Heart right ventricle (tissue), 16 donors: ENCODE data around the gene HCCS. TPM values are rescaled to one million over a fixed set of nuclear protein-coding genes. Genes with fewer than 3 reads are reported as not detected.

ENCODE experiments used
- ATAC-seq, 8 donors: fragments of 200-7000 bp; cut with Tn5 transposase; one replicate each; pipeline ENCODE4 v1.9.1; 2020; ENCODE audit warnings: mild to moderate bottlenecking in 8 of 8, moderate library complexity in 8 of 8, moderate number of reproducible peaks in 1 of 8
- DNase-seq, 2 donors: peaks; one replicate each; pipeline ENCODE4 v3.0.0-alpha.2; 2020
- H3K27ac ChIP-seq, 10 donors: fragments of 200-600 bp; sonication (generic) in 2 of 10; one replicate each; pipeline versions ENCODE4 v1.5.0 to v1.8.0; 2020 to 2022; ENCODE audit warnings: mild to moderate bottlenecking in 3 of 10
- H3K27me3 ChIP-seq, 7 donors: fragments of 200-600 bp; one replicate each; pipeline ENCODE4 v1.8.0; 2021 to 2022; ENCODE audit warnings: mild to moderate bottlenecking in 2 of 7
- H3K36me3 ChIP-seq, 9 donors: fragments of 200-600 bp; sonication (generic) in 1 of 9; one replicate each; pipeline versions ENCODE4 v1.5.0 to v1.8.0; 2020 to 2022; ENCODE audit warnings: mild to moderate bottlenecking in 2 of 9
- H3K4me1 ChIP-seq, 9 donors: fragments of 200-600 bp; sonication (generic) in 1 of 9; one replicate each; pipeline versions ENCODE4 v1.5.0 to v1.8.0; 2020 to 2022; ENCODE audit warnings: mild to moderate bottlenecking in 4 of 9
- H3K4me3 ChIP-seq, 10 donors: fragments of 200-600 bp; sonication (generic) in 2 of 10; one replicate each; pipeline versions ENCODE4 v1.5.0 to v1.8.0; 2020 to 2022; ENCODE audit warnings: mild to moderate bottlenecking in 7 of 10, moderate library complexity in 2 of 10
- H3K9me3 ChIP-seq, 11 donors: fragments of 200-600 bp in 10 of 11; sonication (generic) in 2 of 11; one replicate each; pipeline versions ENCODE4 v1.5.0 to v1.8.0; 2013 to 2022; ENCODE audit warnings: mild to moderate bottlenecking in 2 of 11, control low read depth in 1 of 11, moderate library complexity in 1 of 11
- WGBS, 2 donors: extraction: QIAGEN DNeasy Blood & Tissue Kit; methylation state at CpG; one replicate each; pipeline ENCODE4 v1.1.7; 2013; ENCODE audit warnings: inconsistent platforms in 1 of 2; 5-methylcytosine and 5-hydroxymethylcytosine counted together
- intact Hi-C, 10 donors: fragments of 100-400 bp; cut with DNase I; formaldehyde crosslinking; loops; one replicate each; pipeline versions ENCODE4 v1.11.1 to v1.14.2; 2022
- polyA plus RNA-seq, 2 donors: library from polyadenylated mRNA; stranded (reverse); fragments of 200-250 nt; gene quantifications; one replicate each; pipeline ENCODE4 v1.2.3, GENCODE V29; 2013
- total RNA-seq, 10 donors: library from RNA; stranded (reverse); fragmentation: NEBNext Ultra II Directional in 3 of 10; extraction: Animal tissue kit (Norgen Biotek cat#: 25700) in 3 of 10; gene quantifications; one replicate each; pipeline versions ENCODE4 v1.2.1 to v1.2.4, GENCODE V29; 2021 to 2023
- TF ChIP-seq, protein P1 (sequence below), 9 donors: fragments of 200-600 bp; sonication (generic) in 2 of 9; IDR thresholded peaks; one replicate each; pipeline versions ENCODE4 v1.5.0 to v1.8.0; 2021 to 2022; ENCODE audit warnings: antibody characterized with exemption in 9 of 9, mild to moderate bottlenecking in 5 of 9, moderate library complexity in 1 of 9
- donor health status: Arrhythmogenic right ventricular cardiomyopathy.
- donor health status: ischemic (EF 13 %, LVEDD 7.1; RV severe dilation, severe dysfunction).
- donor health status: healthy with polysubstance abuse.
- donor health status: DM: no; HTN: yes; CAD: no.
- donor health status: DM: no; HTN: no; CAD: no.
- donor health status: ischemic (EF 25% LVEDD 6.9; RV normal size, moderate dysfunction).
- donor health status: ischemic (EF 25% LVEDD 5.7; RV mildly dilated, moderate dysfunction).
- donor health status: healthy.
- donor health status: DM: yes; HTN: yes; CAD: no.
- donor health status: Ischemic cardiomyopathy.
- donor health status: ischemic (EF 35%, LVEDD 5.7; RV mildly dilated, moderate dysfunction).
- donor health status: nonischemic (EF 11% LVEDD 7.7; RV severe dilation, severe dysfunction).
- donor health status: DM: yes; HTN: yes; CAD: no.
- donor health status: PGD.
- donor health status: ischemic (EF 29% LVEDD 5.4; RV normal size, mild dysfunction).
- donor health status: nonischemic (EF 23%, LVEDD 6.1; RV moderate dilation, normal function).

The HCCS gene
- total and polyA plus RNA-seq, 12 donors: 21.1 to 67.0 (median 59.9) TPM

DNA sequence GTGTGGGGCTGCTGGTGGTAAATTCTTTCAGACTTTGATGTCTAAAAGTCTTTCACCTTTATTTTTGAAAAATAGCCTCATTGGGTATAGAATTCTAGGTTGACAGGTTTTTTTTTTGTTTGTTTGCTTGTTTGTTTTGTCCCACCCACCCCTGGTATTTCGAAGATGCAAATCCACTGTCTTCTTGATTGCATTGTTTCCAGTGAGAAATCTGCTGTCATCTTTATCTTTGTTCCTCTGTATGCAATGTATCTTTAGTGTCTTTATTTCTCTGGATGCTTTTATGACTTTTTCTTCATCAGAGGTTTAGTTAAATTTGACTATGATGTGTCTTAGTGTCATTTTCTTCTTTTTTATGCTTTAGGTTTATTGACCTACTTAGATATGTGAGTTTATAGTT lies 21.3 kb upstream of the HCCS start:
- 97 to 100% methylated on average over 1 of the region's 1 CpG for WGBS, 2 donors
- ATAC-seq (no peak), DNase-seq (no peak)
- Histone ChIP-seq H3K4me3 (no peak overlapping the region), H3K9me3 (peaks cover 0 to 29% (median 8%) of the 10 kb centered on the region in 11 donors), H3K4me1 (no peaks in the 10 kb centered on the region), H3K27me3 (no peaks in the 10 kb centered on the region), H3K36me3 (no peaks in the 10 kb centered on the region), H3K27ac (no peak overlapping the region)
- TF ChIP-seq, protein P1, sequence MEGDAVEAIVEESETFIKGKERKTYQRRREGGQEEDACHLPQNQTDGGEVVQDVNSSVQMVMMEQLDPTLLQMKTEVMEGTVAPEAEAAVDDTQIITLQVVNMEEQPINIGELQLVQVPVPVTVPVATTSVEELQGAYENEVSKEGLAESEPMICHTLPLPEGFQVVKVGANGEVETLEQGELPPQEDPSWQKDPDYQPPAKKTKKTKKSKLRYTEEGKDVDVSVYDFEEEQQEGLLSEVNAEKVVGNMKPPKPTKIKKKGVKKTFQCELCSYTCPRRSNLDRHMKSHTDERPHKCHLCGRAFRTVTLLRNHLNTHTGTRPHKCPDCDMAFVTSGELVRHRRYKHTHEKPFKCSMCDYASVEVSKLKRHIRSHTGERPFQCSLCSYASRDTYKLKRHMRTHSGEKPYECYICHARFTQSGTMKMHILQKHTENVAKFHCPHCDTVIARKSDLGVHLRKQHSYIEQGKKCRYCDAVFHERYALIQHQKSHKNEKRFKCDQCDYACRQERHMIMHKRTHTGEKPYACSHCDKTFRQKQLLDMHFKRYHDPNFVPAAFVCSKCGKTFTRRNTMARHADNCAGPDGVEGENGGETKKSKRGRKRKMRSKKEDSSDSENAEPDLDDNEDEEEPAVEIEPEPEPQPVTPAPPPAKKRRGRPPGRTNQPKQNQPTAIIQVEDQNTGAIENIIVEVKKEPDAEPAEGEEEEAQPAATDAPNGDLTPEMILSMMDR (IDR thresholded peaks at IDR 0.05): no peak
- intact Hi-C loops: loop anchor here in 1 of 10 donors (10.0 kb wide), 1 partner anchor 895 kb away; no protein-coding TSS in a partner anchor

DNA sequence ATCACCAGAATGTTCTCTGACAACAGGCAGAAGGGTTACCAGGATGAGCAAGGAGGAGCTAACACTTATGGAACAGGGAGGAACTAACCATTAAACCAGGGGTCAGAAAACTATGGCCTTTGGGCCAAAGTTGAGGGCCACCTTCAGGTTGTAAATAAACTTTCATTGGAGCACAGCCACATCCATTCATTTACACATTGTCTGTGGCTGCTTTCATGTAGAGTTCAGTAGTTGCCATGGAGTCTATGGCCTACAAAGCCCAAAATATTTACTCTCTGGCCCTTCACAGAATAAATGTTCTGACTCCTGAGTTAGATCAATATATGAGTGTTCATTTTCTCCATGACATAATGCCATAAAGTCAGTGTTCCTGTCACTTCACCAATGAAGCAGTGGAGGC lies 13.2 kb upstream of the HCCS start:
- no peak for ATAC-seq
- Histone ChIP-seq H3K9me3 (no peaks in the 10 kb centered on the region), H3K4me1 (peaks cover 0 to 5% (median 0%) of the 10 kb centered on the region in 9 donors), H3K27me3 (no peaks in the 10 kb centered on the region), H3K27ac (no peak overlapping the region), H3K4me3 (no peak overlapping the region), H3K36me3 (no peaks in the 10 kb centered on the region)
- TF ChIP-seq, protein P1 (IDR thresholded peaks at IDR 0.05): no peak
- intact Hi-C loops: loop anchor here in 1 of 10 donors (10.0 kb wide), 1 partner anchor 903 kb away; no protein-coding TSS in a partner anchor
- no peak for DNase-seq

DNA sequence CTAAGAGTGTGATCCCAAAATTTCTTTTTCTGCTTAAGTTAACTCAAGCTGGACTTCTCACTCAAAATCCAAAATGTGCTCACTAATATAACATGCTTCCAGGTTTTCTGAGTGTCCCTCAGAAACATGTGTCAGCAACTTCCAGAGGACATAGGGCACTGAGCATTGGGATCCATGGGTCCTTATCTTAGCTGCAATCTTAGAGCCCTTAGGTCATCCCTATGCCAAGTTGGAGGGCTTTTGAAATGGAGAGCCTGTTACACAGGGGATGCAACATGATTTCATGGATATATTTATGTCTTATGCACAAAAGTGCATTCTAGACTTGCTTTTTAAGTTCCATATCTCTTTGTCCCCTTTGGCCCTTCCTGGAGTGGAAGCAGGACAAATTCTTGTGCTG lies 11.7 kb upstream of the HCCS start:
- intact Hi-C loops: loop anchor here in 1 of 10 donors (10.0 kb wide), 1 partner anchor 905 kb away; no protein-coding TSS in a partner anchor
- no peaks in the 10 kb centered on the region for H3K9me3 ChIP-seq
- no peaks in the 10 kb centered on the region for H3K27me3 ChIP-seq
- no peak overlapping the region for H3K4me3 ChIP-seq
- H3K36me3 ChIP-seq: no peaks in the 10 kb centered on the region
- ATAC-seq: no peak
- H3K4me1 ChIP-seq: peaks cover 0 to 5% (median 0%) of the 10 kb centered on the region in 9 donors
- TF ChIP-seq, protein P1 (IDR thresholded peaks at IDR 0.05): no peak
- no peak for DNase-seq
- H3K27ac ChIP-seq: no peak overlapping the region

DNA sequence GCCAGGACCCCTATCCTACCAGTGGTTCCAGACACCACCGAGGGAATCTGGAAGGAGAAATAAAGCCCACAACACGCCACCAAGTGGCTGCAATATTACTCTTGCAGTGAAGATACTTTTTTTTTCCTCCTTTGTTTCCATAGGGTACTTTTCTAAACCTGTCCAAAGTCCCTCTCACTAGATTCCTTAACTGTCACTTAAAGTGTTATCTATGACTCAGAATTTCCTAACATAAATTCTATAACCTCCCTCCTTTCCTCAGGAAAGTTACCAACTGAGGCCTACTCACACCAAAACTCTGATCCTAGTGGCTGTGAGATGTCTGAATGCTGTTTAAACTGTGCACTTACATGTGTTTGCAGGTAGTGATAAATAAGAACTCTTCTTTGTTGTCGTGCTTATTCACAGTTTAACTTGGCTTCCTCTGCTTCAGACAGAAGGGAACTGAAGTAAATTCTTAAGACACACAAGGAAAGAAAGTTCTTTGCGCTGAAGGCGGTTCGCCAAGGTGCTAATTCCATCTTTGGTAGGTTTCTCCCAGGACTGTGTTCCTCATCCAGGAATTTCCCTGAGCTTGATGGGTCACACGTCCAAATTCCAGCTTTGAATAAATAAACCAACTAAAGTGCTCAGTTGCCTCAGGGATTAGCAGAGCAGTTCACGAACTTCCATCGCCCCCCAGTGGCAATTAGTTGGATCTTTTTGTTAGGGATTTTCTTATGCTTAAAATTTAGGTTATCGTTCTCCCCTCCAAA lies 10.7 kb upstream of the HCCS start:
- Histone ChIP-seq H3K36me3 (no peaks in the 10 kb centered on the region), H3K9me3 (no peaks in the 10 kb centered on the region), H3K4me3 (no peak overlapping the region), H3K27me3 (no peaks in the 10 kb centered on the region), H3K27ac (no peak overlapping the region), H3K4me1 (peaks cover 0 to 5% (median 0%) of the 10 kb centered on the region in 9 donors)
- peak in 4 of 8 donors; percentile 39 to 61 (median 46) for ATAC-seq
- intact Hi-C loops: loop anchor here in 4 of 10 donors (5.0 to 10.0 kb wide), 3 partner anchors 376 to 916 kb away; no protein-coding TSS in a partner anchor
- TF ChIP-seq, protein P1 (IDR thresholded peaks at IDR 0.05): peak in 7 of 9 donors; percentile 10 to 52 (median 43)
- whole genome bisulfite sequencing, 2 donors: 38 to 44% methylated on average over 10 of the region's 10 CpGs
- DNase-seq: peak in 1 of 2 donors; percentile 15
